GM18868 (cell line): Measurements from ENCODE around the gene GTF3C2.
"Not testable (repeated sequence)": the region's sequence is repeated elsewhere in the genome, so short reads cannot be mapped to it uniquely, and the experiment has no call there.

Source experiments
- ATAC-seq: cut with Tn5 transposase; IDR thresholded peaks from one replicate; pipeline ENCODE4 v1.9.1; 2021; ENCODE audit warnings: mild to moderate bottlenecking, moderate library complexity; ENCODE audit not compliant: unreplicated experiment

GTF3C2 gene

DNA sequence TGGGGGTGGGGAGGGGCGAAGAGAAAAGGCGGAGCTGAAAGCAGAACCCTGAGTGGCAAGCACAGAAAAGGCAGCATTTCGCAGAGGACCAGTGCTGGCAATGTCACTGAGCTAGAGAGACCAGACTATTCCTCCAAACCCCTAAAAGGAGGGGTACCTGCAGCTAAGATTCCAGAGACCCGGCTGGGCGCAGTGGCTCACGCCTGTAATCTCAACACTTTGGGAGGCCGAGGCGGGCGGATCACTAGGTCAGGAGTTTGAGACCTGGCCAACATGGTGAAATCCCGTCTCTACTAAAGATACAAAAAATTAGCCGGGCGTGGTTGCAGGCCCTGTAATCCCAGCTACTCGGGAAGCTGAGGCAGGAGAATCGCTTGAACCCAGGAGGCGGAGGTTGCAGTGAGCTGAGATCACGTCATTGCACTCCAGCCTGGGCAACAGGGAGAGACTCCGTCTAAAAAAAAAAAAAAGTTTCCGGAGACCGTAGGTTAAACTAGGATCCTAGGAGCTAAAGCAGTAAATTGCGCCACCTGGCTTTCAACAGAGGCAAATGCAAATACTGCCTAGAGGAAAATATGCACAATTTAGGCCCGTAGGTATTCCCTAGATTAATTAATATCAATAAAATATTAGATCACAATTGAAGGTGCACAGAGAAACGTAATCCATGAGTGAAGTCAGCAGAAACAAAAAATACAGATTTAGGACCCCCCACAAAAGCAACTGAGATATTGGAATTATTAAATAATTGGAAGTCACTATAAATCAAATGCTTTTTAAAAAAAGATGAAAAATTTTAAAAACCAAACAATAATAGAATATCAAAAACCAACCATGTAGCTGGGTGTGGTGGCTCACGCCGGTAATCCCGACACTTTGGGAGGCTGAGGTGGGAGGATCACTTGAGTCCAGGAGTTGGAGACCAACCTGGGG is 53.2 kb downstream of the GTF3C2 start:
- ATAC-seq, result no peak

DNA sequence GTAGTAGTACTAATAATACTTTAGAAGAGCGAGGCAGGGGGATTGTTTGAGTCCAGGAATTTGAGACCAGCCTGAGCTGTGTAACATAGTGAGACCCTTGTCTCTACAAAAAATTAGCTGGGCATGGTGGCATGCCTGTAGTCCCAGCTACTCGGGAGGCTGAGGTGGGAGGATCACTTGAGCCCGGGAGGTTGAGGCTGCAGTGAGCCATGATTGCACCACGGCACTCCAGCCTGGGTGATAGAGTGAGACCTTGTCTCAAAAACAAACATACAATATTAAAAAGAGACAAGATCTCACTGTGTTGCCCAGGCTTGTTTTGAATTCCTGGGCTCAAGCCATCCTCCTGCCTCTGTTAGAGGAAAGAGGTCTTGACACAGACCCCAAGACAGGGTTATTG is 56.0 kb downstream of the GTF3C2 start:
- ATAC-seq, result not testable (repeated sequence)

DNA sequence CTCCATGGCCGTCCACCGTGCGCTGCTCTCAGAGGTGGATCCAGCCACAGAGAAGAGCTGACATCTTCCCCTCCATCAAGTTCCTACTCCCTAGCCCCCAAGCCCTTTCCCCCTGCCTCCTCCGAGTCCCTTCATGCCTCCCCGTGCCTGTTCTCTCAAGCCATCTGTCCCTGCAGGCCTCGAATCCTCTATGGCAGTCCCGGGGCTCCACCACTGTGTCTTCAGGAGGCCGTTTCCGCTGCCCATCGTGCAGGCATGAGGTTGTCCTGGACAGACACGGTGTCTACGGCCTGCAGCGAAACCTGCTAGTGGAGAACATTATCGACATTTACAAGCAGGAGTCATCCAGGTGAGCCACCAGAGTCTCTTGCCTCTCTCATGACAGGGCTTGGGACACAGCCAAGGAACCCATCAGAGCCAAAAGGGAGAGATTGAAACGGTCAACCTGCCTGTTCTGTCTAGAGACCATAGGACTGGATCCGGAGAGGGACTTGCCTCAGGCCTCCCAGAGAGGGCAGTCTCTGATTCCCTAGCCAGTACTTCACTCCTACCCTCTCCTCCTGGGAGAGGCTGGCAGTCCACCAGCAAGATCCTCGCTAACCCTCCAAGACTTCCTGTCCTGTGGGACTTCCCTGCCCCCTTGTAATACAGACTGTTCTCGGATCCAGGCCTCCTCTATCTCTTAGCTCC is 58.0 kb downstream of the GTF3C2 start:
- no peak for ATAC-seq

DNA sequence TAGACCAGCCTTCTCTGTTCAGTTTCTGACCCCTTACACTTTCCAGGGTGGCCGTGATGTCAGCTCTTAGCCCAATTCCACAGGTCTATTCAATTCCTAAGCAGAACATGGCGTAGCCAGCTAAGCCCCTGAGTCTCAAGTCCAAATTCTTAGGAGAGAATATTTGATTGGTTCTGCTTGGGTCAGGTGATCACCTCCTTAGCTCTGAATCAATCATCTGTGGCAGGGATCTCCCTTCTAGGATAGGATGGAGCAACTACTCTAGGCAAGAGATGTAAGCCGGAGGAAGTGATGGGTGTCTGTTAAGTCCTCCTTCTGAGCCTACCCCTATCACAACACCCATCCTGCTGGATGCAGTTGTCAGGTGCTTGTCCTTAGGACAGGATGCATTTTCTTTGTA is 59.4 kb downstream of the GTF3C2 start:
- ATAC-seq, result no peak

DNA sequence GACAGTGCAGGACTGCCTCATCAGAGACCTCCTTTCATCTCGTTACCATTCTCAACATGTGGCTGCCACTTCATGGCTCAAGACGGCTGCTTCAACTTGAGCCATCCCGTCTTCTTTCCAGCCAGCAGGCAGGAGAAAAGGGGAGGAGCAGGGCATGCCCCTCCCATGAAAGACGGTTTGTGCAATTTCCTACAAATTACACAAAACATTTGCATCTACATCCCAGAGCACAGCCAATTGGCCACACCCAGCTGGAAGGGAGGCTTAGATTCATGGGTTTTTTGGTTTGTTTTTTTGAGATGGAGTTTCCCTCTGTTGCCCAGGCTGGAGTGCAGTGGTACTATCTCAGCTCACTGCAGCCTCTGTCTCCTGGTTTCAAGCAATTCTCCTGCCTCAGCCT is 60.1 kb downstream of the GTF3C2 start:
- ATAC-seq, result no peak

DNA sequence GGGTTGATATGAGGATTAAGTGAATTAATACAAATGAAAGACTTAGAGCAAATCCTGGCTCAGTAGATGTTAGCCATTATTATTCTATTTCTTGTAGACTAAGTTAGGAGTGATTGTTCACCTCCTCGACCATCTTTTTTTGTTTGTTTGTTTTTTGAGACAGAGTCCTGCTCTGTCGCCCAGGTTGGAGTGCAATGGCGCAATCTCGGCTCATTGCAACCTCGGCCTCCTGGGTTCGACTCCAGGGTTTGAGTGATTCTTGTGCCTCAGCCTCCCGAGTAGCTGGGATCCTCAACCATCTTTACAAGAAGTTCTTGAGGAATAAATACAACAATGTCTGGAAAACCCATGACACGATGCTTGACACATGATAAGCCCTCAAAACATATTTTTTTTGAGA is 61.6 kb downstream of the GTF3C2 start:
- no peak for ATAC-seq

DNA sequence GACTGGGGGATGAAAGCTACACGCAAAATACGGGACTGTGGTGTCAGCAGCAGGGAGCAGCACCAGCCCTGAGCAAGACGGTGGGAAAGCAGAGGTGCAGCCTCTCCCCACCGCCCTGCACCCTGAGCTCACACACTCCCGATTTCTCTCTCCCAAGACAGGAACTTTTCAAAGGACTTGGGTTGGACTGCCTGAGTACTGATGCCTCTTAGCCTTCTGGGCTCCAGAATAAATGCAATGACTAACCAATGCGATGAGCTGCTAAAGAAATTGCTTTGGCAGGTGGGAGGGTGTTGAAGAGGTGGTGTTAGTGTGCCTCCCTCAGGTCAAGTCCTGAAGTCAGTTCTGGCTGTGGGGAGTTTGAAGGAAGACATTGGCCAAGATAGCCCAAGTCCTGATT is 64.7 kb downstream of the GTF3C2 start:
- ATAC-seq, result no peak

DNA sequence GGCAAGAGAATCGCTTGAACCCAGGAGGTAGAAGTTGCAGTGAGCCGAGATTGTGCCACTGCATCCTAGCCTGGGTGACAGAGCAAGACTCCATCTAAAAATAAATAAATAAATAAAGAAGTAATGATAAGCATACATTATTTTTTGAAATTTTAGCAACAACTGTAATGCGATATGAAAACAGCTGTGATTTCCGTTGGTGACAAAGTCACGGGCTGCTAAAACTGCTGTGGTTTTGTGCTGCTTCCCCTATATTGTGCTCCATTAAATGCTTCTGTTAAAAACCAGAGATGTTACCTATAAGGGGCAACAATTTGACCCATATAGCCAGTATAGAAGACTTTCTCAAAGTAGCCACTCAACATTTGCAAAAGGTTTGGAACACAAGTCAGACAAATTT is 66.0 kb downstream of the GTF3C2 start:
- no peak for ATAC-seq

DNA sequence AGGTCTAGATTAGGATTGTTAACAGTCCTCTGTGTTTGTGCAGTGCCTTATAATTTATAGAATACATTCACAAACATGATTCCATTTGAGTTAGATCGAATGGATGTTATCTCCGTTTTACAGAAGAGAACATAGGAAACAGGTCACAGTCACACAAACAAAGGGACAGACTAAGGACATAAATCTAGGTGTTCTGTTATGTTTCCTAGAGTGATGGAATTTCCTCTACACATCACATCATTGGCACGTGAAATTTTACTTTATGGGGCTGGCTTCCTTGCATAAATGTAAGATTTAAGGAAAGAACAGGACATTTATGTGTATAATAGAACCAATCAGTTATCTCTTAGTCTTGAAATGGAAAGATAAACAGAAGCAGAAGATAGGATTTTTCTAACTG is 68.0 kb downstream of the GTF3C2 start:
- no peak for ATAC-seq

DNA sequence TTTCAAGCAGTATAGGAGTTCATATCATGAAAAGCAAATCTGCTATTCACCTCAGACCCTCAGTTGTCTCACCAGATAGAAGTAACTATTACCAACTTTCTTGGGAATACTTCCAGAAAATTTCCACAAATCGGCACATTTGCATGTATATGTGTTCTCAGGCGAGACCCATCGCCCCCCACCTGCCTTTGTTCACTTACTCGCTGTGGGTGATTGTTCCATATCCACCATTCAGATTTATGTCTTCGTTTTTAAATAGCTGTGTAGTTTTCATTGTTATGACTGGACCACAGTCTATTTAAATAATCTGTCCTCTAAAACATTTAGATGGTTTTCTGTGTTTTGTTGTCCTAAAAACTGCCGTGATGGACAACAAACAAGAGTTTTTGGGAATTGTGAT is 71.1 kb downstream of the GTF3C2 start:
- ATAC-seq, result no peak

DNA sequence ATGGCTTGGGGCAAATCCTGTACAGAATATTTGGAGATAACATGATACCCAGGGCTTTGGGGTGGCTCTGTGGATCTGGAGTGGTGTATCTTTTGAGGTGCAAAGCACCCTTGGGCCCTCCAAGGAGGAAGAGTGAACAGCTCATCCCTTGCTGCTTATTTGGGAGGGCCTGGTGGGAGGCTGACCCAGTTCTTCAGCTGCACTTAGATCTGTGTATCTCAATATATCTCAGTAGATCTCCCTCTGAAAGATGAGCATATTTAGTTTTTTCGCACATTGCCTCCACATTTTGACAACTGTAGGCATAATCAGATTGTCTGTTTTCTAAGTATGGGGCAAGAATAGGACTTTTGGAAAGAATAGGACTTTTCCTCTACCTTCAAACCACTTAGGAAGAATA is 71.6 kb downstream of the GTF3C2 start:
- no peak for ATAC-seq

DNA sequence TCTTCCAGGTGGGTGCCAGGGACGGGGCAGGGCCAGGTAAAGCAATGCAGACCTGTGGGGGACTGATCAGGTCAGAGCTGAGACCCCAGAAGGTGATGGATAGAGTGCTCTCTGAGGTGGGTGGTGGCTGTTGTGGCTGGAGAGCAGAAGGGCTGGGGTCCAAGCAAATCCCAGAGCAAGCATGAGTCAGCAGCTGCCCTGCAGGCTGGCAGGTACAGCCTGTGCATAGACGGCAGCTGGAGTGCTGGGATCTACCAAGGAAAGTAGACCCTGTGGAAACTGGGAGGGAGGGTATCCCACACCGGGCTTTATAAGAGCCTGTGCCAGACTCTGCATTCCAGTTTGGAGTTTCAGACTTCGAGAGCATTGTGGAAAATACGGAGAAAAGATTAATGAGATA is 73.7 kb downstream of the GTF3C2 start:
- no peak for ATAC-seq

DNA sequence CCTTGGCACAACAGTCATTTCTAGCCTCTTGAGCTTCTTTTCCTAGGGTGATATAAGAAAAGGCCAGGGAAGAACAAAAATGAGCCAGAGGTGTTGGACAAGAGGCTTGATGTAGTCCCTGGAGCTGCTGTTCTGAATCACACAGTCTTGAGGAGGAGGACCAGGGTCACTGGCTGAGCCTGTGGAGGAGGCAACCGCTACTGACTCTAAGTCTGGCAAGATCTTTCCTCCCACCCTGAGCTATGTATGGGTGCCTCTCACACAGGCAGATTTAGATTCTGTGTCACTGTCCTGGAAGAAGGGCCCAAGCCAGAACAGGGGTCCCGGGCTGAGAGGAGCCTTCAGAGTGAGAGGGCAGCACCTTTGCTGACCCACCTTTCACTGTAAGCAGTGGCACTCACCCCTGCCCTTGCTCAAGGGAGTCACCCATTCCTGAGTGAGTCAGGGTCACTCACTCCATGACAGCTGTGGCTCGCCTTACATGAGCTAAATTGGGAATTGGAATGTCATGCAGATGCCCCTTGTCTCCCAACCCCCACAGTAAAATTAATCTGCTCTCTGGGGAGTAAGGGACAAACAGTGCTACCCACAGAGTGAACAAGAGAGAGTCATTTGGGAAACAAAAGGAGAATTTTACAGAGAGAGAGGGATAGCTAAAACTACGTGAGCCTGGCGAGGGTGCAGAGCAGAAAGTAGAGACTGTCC is 74.6 kb downstream of the GTF3C2 start, which contains the start of gene TRIM54:
Gene TRIM54 (plus strand): TSS at position 575 of the 705 bp plus-strand sequence. CDS start 303 bp downstream, outside the sequence.
- ATAC-seq, result no peak

DNA sequence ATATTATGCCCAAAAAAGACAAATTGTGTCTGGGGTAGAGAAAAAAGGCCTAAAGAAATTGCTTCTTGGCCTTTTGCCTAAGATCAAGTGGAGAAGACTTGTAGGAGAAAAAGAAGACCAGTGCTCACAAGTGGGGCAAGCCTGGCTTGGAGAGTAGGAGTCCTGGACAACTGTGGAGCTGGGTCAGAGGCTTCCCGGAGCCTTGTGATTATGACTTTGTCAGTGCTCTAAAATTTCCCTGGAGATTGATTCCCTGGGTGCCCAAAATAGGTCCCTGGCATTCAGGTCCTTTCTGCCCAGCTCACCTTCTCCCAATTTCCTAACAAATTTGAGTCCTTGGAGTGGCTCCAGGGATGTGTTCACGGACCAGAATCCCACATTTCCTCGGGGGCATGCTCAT is 75.1 kb downstream of the GTF3C2 start:
- no peak for ATAC-seq

DNA sequence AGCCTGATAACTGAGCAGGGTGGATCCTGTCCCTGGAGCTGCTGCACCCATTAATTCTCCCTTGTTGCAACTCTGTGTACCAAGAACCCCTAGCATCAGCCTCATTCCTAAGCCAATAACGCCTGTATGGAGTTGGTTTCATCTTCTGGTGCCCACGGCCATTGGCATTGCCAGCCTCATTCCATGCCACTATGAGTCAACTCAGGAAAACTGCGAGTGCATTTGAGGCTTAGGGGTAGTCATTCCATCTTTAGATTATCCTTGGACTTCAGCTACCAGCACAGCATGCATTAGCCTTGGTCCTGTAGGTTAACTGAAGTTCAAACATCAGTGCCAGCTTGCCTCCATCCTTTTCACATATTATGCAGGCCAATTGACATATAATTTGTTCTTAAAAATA is 75.7 kb downstream of the GTF3C2 start:
- ATAC-seq, result no peak

DNA sequence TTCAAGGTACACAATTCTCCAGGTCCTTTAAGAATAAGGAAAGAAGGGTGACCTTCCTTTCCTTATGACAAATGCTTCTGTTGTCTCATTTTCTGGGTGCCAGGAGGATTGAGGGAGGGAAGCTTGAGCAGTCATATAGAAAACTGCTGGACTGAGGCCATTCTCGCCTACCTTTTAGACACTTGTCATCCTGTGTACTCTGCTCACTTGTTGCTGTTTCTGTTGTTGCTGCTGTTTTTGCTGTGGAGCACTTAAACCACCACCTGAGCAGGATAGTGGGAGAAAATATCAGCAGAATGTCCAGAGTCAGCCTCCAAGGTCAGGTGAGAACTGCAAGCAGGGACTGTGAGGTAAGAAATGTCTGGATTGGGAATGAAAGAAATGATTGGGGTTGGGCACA is 78.6 kb downstream of the GTF3C2 start:
- no peak for ATAC-seq
